ENCODE results near the gene KDELR1. TPM values are rescaled to one million over a fixed set of nuclear protein-coding genes. Genes with fewer than 3 reads are reported as not detected.

The KDELR1 gene
- total and polyA plus RNA-seq, 7 donors, result 61.5 to 195 (median 76.8) TPM

GRCh38 chr19:48355365-48355954, 35.9 kb downstream of the KDELR1 start:
- Histone ChIP-seq H3K4me3 (no peak overlapping the region), H3K4me1 (no peaks in the 10 kb centered on the region), H3K36me3 (peaks cover 0 to 5% (median 0%) of the 10 kb centered on the region in 4 donors), H3K27ac (no peak overlapping the region), H3K27me3 (no peaks in the 10 kb centered on the region), H3K9me3 (no peaks in the 10 kb centered on the region)
- TF ChIP-seq CTCF (IDR thresholded peaks at IDR 0.05) (no peak), EP300 (IDR thresholded peaks at IDR 0.05) (no peak), POLR2A (IDR thresholded peaks at IDR 0.05) (no peak), POLR2AphosphoS5 (IDR thresholded peaks at IDR 0.05) (no peak)
- intact Hi-C loops (cut with DNase I), result no loop called here
- no peak for DNase-seq
- WGBS, 2 donors, result 92 to 93% methylated on average over 12 of the region's 12 CpGs

DNA sequence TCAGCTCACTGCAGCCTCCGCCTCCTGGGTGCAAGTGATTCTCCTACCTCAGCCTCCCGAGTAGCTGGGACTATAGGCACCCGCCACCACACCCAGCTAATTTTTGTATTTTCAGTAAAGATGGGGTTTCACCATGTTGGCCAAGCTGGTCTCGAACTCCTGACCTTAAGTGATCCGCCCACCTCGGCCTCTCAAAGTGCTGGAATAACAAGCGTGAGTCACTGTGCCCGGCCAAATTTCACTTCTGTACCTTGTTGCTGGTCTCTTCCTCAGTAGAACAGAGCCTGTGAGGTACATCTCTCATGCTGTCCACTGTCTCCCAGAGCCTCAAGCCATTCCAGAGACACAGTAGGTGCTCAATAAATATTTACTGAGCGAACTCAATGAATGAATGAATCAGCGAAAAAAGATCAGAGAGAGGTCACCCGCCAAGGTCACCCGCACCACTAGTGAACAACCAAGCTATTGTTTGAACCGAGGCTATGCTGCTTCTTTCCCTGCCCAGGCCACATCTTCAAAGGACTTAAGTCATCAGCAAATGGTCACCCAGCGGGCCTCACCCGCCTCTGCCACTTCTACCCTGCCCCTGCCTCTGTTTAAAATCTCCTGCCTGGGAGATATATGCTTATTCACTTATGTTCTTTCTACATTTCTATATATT, 36.9 kb downstream of the KDELR1 start:
- no peaks in the 10 kb centered on the region for H3K27me3 ChIP-seq
- TF ChIP-seq CTCF (IDR thresholded peaks at IDR 0.05), result no peak
- no peak for TF ChIP-seq POLR2AphosphoS5 (IDR thresholded peaks at IDR 0.05)
- no peak for TF ChIP-seq EP300 (IDR thresholded peaks at IDR 0.05)
- no peak for TF ChIP-seq POLR2A (IDR thresholded peaks at IDR 0.05)
- no peaks in the 10 kb centered on the region for H3K4me1 ChIP-seq
- H3K36me3 ChIP-seq, result peaks cover 0 to 5% (median 0%) of the 10 kb centered on the region in 4 donors
- no peak overlapping the region for H3K27ac ChIP-seq
- intact Hi-C loops (cut with DNase I), result no loop called here
- no peak overlapping the region for H3K4me3 ChIP-seq
- 87 to 90% methylated on average over 15 of the region's 15 CpGs for WGBS, 2 donors
- no peak for DNase-seq
- no peaks in the 10 kb centered on the region for H3K9me3 ChIP-seq

GRCh38 chr19:48353677-48354076, 37.7 kb downstream of the KDELR1 start:
- no peaks in the 10 kb centered on the region for H3K9me3 ChIP-seq
- DNase-seq, result no peak
- no peak overlapping the region for H3K27ac ChIP-seq
- H3K4me3 ChIP-seq, result no peak overlapping the region
- TF ChIP-seq POLR2AphosphoS5 (IDR thresholded peaks at IDR 0.05), result no peak
- TF ChIP-seq CTCF (IDR thresholded peaks at IDR 0.05), result no peak
- no peak for TF ChIP-seq POLR2A (IDR thresholded peaks at IDR 0.05)
- TF ChIP-seq EP300 (IDR thresholded peaks at IDR 0.05), result no peak
- WGBS, 2 donors, result 92% methylated on average over 5 of the region's 5 CpGs
- no peaks in the 10 kb centered on the region for H3K27me3 ChIP-seq
- no peaks in the 10 kb centered on the region for H3K4me1 ChIP-seq
- intact Hi-C loops (cut with DNase I), result no loop called here
- H3K36me3 ChIP-seq, result peaks cover 0 to 3% (median 0%) of the 10 kb centered on the region in 4 donors

- Histone ChIP-seq H3K4me3 (no peak overlapping the region), H3K27me3 (no peaks in the 10 kb centered on the region), H3K4me1 (peaks cover 0 to 5% (median 0%) of the 10 kb centered on the region in 4 donors), H3K9me3 (no peaks in the 10 kb centered on the region), H3K36me3 (no peaks in the 10 kb centered on the region), H3K27ac (no peak overlapping the region)
- DNase-seq, result peak; percentile 73
- intact Hi-C loops (cut with DNase I), result no loop called here
- TF ChIP-seq EP300 (IDR thresholded peaks at IDR 0.05) (no peak), POLR2AphosphoS5 (IDR thresholded peaks at IDR 0.05) (no peak), CTCF (IDR thresholded peaks at IDR 0.05) (peak in 3 of 4 experiments; percentile 35 to 69 (median 58)), POLR2A (IDR thresholded peaks at IDR 0.05) (no peak)
- WGBS, 2 donors, result 33 to 49% methylated on average over 8 of the region's 8 CpGs
These were observed 40.0 kb downstream of the KDELR1 start for GRCh38 chr19:48351341-48351752.
